GM12801 (cell line): ENCODE results near the gene PPP2R2C.

ENCODE experiments used
- CTCF ChIP-seq: IDR thresholded peaks from one replicate; pipeline ENCODE4 v1.5.1; 2011; ENCODE audit warnings: control low read depth; ENCODE audit not compliant: insufficient read length; ENCODE audit errors: extremely low read depth

PPP2R2C gene

GRCh38 chr4:6493658-6494304 lies 21.4 kb upstream of the PPP2R2C start:
- no peak for TF ChIP-seq CTCF

GRCh38 chr4:6492861-6493657 lies 20.6 kb upstream of the PPP2R2C start:
- TF ChIP-seq CTCF: no peak

GRCh38 chr4:6492027-6492590 lies 19.7 kb upstream of the PPP2R2C start:
- no peak for TF ChIP-seq CTCF

- no peak for TF ChIP-seq CTCF
Measured at GRCh38 chr4:6491235-6491634, 18.8 kb upstream of the PPP2R2C start.

- TF ChIP-seq CTCF: no peak
Measured at GRCh38 chr4:6489927-6490326, 17.5 kb upstream of the PPP2R2C start.

GRCh38 chr4:6487466-6487865 lies 15.1 kb upstream of the PPP2R2C start:
- no peak for TF ChIP-seq CTCF

GRCh38 chr4:6480534-6481088 lies 8.2 kb upstream of the PPP2R2C start:
- TF ChIP-seq CTCF: no peak
